H4 (cell line): Measurements from ENCODE around the gene RPS14. TPM values are rescaled to one million over a fixed set of nuclear protein-coding genes. Genes with fewer than 3 reads are reported as not detected.
A peak's percentile ranks its signal among the peaks of the same experiment; 100 is the strongest.
"Not testable (repeated sequence)": the region's sequence is repeated elsewhere in the genome, so short reads cannot be mapped to it uniquely, and the experiment has no call there.

Source experiments
- DNase-seq: peaks from one replicate; pipeline ENCODE4 v3.0.0-alpha.2; 2015; ENCODE audit warnings: low spot score
- total RNA-seq: library from RNA; depleted of rRNA; stranded (reverse); fragments of >200 nt; shearing (Covaris generic); gene quantifications from 2 replicates; pipeline ENCODE4 v1.2.3, GENCODE V29; 2014

RPS14 gene
- total RNA-seq, 1 experiment from 2014 or later = 2,476 TPM

- DNase-seq = not testable (repeated sequence)
Observed at GRCh38 chr5:150413902-150414790, 35.4 kb downstream of the RPS14 start.

- DNase-seq = no peak
Observed at GRCh38 chr5:150413176-150413901, 36.2 kb downstream of the RPS14 start.

GRCh38 chr5:150412319-150413175 is 37.0 kb downstream of the RPS14 start, which contains the start of gene CD74:
CD74 (minus strand) TSS chr5:150412910; CDS start chr5:150412749, 161 bp downstream.
- DNase-seq = no peak

- no peak for DNase-seq
Observed at GRCh38 chr5:150411245-150411979, 38.1 kb downstream of the RPS14 start.

- peak; percentile 50 for DNase-seq
Observed at GRCh38 chr5:150410524-150411244, 38.9 kb downstream of the RPS14 start.

GRCh38 chr5:150409638-150410523 is 39.7 kb downstream of the RPS14 start:
- peak; percentile 89 for DNase-seq

GRCh38 chr5:150408231-150408943 is 41.2 kb downstream of the RPS14 start:
- DNase-seq = no peak

GRCh38 chr5:150407096-150407720 is 42.3 kb downstream of the RPS14 start:
- DNase-seq = no peak

- DNase-seq = no peak
Observed at GRCh38 chr5:150406723-150407095, 42.8 kb downstream of the RPS14 start.

GRCh38 chr5:150406103-150406722 is 43.3 kb downstream of the RPS14 start:
- DNase-seq = no peak

- no peak for DNase-seq
Observed at GRCh38 chr5:150404941-150405816, 44.4 kb downstream of the RPS14 start.

- no peak for DNase-seq
Observed at GRCh38 chr5:150404535-150404934, 45.0 kb downstream of the RPS14 start.

- no peak for DNase-seq
Observed at GRCh38 chr5:150404121-150404520, 45.4 kb downstream of the RPS14 start.

GRCh38 chr5:150402901-150403342 is 46.6 kb downstream of the RPS14 start:
- no peak for DNase-seq

GRCh38 chr5:150402229-150402773 is 47.2 kb downstream of the RPS14 start:
- no peak for DNase-seq
